Chondrocyte (in vitro differentiated cells): ENCODE measurements around the gene PLPP3. TPM values are rescaled to one million over a fixed set of nuclear protein-coding genes. Genes with fewer than 3 reads are reported as not detected.

Experiments used
- DNase-seq: peaks from one replicate; pipeline ENCODE4 v3.0.0; 2021; ENCODE audit warnings: mixed read lengths, low spot score
- H3K27ac Mint-ChIP-seq: one replicate; pipeline ENCODE4 v1.8.0; 2021; ENCODE audit warnings: mild to moderate bottlenecking, moderate library complexity, mixed read lengths; ENCODE audit not compliant: unreplicated experiment
- H3K27me3 Mint-ChIP-seq: 2 replicates; pipeline ENCODE4 v1.8.0; 2021; ENCODE audit warnings: low read depth, mixed read lengths
- H3K36me3 Mint-ChIP-seq: 2 replicates; pipeline ENCODE4 v1.8.0; 2021; ENCODE audit warnings: low read depth, mixed read lengths
- H3K4me1 Mint-ChIP-seq: 2 replicates; pipeline ENCODE4 v1.8.0; 2021; ENCODE audit warnings: low read depth, mild to moderate bottlenecking, mixed read lengths
- H3K4me3 Mint-ChIP-seq: one replicate; pipeline ENCODE4 v1.8.0; 2021; ENCODE audit warnings: mild to moderate bottlenecking, moderate library complexity, mixed read lengths; ENCODE audit not compliant: unreplicated experiment
- H3K9me3 Mint-ChIP-seq: 2 replicates; pipeline ENCODE4 v1.8.0; 2021; ENCODE audit warnings: low read depth, mixed read lengths
- total RNA-seq: library from RNA; stranded (reverse); gene quantifications from 3 replicates; pipeline ENCODE4 v1.2.1, GENCODE V29; 2021
- TF ChIP-seq, protein P1 (sequence below): fragments of 200-600 bp; sonication (generic); IDR thresholded peaks from 2 replicates; pipeline ENCODE4 v1.5.0; 2021; ENCODE audit warnings: antibody characterized with exemption, mild to moderate bottlenecking, moderate library complexity

Gene PLPP3
- total RNA-seq, 1 donor from 2014 or later, result 20.5 TPM

DNA sequence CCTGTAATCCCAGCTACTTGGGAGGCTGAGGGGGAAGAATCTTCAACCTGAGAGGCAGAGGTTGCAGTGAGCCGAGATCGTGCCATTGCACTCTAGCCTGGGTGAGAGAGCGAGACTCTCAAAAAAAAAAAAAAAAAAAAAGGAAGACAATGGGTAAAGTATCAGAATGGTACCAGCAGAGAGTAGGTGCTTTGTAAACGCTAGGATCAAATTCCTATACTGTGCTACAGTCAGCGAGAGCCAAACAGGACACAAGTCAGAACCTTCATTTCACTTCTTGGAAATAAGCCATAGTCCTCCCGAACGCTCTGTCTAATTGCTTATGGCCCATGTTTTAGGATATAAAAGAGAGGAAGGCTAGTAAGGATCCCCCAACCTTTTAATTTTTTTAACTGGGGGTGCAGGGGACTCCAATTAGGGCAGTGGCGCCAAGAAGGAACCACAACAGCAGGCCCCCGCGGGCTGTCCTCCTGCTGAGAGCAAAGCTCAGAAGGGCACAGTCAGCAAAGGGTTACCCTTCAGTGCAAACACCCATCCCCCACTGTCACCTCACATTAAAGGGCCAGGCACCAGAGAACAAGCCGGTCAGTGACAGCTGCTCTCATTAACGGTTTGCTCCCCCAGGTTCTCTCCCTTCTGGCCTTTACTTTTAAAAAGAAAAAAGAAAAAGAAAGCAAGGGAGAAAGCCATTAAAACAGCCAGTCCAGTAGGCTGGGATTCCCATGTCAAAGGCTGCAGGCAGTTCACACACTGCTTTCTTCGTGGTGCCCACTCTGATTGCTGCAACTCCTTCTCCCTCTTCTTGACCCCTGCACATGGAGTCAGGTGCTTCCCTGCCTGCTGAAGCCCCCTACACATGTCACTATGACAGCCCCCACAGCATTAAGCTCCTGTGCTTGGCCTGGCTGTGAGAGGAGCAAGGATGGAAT, 69.4 kb downstream of the PLPP3 start:
- Mint-ChIP-seq H3K36me3 (peaks cover 52% of the 10 kb centered on the region), H3K4me1 (no peaks in the 10 kb centered on the region), H3K27ac (peak overlapping the region; percentile 8), H3K4me3 (no peak overlapping the region), H3K9me3 (no peaks in the 10 kb centered on the region), H3K27me3 (no peaks in the 10 kb centered on the region)
- no peak for DNase-seq
- TF ChIP-seq, protein P1, sequence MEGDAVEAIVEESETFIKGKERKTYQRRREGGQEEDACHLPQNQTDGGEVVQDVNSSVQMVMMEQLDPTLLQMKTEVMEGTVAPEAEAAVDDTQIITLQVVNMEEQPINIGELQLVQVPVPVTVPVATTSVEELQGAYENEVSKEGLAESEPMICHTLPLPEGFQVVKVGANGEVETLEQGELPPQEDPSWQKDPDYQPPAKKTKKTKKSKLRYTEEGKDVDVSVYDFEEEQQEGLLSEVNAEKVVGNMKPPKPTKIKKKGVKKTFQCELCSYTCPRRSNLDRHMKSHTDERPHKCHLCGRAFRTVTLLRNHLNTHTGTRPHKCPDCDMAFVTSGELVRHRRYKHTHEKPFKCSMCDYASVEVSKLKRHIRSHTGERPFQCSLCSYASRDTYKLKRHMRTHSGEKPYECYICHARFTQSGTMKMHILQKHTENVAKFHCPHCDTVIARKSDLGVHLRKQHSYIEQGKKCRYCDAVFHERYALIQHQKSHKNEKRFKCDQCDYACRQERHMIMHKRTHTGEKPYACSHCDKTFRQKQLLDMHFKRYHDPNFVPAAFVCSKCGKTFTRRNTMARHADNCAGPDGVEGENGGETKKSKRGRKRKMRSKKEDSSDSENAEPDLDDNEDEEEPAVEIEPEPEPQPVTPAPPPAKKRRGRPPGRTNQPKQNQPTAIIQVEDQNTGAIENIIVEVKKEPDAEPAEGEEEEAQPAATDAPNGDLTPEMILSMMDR, result no peak

DNA sequence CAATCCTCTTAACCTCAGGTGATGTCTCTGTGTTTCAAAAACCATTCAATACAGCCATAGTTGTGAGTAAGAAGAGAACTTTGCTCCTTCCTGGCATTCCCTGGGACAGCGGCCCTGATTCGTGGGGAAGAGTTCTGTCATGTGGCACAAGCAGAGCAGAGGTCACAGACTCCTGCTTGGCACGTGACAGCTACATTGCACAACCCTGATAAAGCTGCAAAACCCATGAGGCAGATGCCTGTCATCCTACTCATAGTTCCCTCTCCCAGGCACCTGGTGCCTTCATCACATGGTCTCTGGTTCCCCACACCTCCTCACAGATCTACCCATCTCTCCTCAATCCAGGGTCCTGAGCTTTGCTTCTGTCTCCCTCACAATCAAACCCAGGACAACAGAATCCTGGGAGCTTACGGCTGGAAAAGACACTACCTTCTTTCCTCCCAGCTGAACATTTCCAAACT, 70.8 kb downstream of the PLPP3 start:
- Mint-ChIP-seq H3K36me3 (peaks cover 53% of the 10 kb centered on the region), H3K4me1 (no peaks in the 10 kb centered on the region), H3K27me3 (no peaks in the 10 kb centered on the region), H3K27ac (no peak overlapping the region), H3K4me3 (no peak overlapping the region), H3K9me3 (no peaks in the 10 kb centered on the region)
- no peak for DNase-seq
- TF ChIP-seq, protein P1, result no peak

DNA sequence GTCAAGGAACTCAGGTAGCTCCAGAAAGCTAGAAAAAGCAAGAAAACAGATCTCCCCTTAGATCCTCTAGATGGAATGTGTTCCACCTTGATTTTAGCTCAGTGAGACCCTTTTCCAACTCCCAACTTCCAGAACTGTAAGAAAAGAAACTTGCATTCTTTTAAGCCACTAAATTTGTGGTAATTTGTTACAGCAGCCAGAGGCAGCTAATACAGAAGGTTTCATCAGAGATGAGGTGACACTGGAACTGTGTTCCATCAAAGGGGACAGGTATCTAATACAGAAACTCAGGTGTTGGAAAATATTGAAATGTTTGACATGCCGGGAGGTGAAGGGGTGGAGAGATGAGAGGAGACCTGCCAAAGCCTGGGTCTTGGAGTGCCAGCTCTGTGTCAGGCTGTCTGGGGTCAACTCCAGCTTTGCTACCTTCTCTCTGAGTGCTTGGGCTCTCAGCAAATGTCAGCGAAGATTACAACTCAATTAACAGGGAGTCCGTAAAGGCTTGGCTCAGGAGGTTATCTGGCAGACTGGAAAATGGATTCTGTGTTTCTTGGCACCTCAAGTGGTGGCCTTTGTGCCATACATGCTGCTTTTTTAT, 71.3 kb downstream of the PLPP3 start:
- Mint-ChIP-seq H3K27me3 (no peaks in the 10 kb centered on the region), H3K27ac (no peak overlapping the region), H3K9me3 (no peaks in the 10 kb centered on the region), H3K4me1 (no peaks in the 10 kb centered on the region), H3K36me3 (peaks cover 49% of the 10 kb centered on the region), H3K4me3 (no peak overlapping the region)
- no peak for DNase-seq
- TF ChIP-seq, protein P1, result no peak

DNA sequence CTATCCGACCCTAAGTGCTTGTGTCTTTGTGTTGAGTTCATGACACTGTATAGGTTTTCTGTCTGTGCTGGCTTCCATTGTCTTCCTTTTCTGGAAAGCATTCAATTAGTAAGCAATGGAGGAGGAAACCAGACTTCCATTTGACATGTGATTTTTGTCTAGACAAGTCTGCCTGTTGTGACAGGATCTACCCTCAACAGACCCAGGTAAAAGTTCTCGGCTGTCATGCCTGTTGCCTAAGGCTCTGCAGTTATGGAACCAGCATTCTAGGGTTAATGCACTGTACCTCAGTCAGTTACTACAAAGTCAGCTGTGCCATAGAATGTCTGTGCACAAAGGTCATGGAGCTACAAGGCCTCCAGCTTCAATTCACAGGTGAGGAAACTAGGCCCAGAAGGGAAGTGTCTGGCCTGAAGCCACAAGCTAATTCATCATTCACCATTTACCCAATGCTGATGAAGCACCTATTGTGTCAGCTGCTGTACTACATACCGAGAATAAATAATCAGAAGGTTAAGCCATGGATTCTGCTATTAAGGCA, 72.3 kb downstream of the PLPP3 start:
- Mint-ChIP-seq H3K27ac (no peak overlapping the region), H3K4me3 (no peak overlapping the region), H3K4me1 (no peaks in the 10 kb centered on the region), H3K36me3 (peaks cover 50% of the 10 kb centered on the region), H3K9me3 (no peaks in the 10 kb centered on the region), H3K27me3 (no peaks in the 10 kb centered on the region)
- TF ChIP-seq, protein P1, result no peak
- DNase-seq, result no peak
